Measurements from ENCODE around the gene CHI3L2. TPM values are rescaled to one million over a fixed set of nuclear protein-coding genes. Genes with fewer than 3 reads are reported as not detected.

CHI3L2 gene
- total and polyA plus RNA-seq, 10 of the 15 experiments (the other 5 are each of a cell fraction or from before 2014, with no cell fraction given): 37.1 to 508 (median 98.3) TPM

DNA sequence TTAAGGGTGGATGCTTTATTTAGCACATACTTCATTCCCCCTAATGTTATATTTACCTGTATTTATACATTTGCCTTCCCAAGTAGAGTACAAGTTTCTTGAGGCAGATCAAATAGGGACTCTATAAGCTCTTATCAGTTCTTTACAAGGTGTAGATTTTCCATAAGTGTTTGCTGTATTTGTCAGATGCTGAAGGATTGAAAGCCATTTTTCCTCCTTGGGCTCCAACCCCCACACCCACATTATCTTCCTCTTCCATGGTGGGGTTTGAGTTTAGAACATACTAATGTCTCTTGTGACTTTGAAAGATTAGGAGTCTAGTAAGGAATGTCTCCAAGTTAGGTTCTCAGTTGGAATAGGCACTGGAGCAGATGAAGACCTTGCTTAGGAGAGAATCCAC lies 2.4 kb upstream of the CHI3L2 start:
- H2AFZ ChIP-seq (ENCODE audit: control insufficient read depth, low read depth, low read length): peak overlapping the region; percentile 47
- H3K9me3 ChIP-seq (replicated peaks; ENCODE audit: control insufficient read depth, insufficient read depth, low read length): no peaks in the 10 kb centered on the region
- CTCF ChIA-PET: interaction anchor here (0.7 to 7.4 kb wide), 7 partner anchors 8 to 194 kb away, joined by 3 to 117 read pairs (median 7); no protein-coding TSS in a partner anchor
- FAIRE-seq: no peak
- intact Hi-C loops (cut with micrococcal nuclease; ENCODE audit: unreplicated experiment) (loop anchor here (10.0 kb wide), 2 partner anchors 250 to 590 kb away; partner anchors contain the start of gene C1orf162), in situ Hi-C loops (cut with MboI) (loop anchor here (5.0 to 10.0 kb wide), 2 partner anchors 167 to 540 kb away; no protein-coding TSS in a partner anchor)
- no peak overlapping the region for H3K4me3 ChIP-seq
- TF ChIP-seq CREB1 (IDR thresholded peaks at IDR 0.05; ENCODE audit: low read depth): no peak
- TF ChIP-seq NR2F1 (conservative IDR thresholded peaks at IDR 0.05): 0 out of 2 replicates have a peak, but pooled peaks have one; percentile 43
- H3K79me2 ChIP-seq (ENCODE audit: control insufficient read depth, insufficient read depth, low read length): peaks cover 15% of the 10 kb centered on the region
- H3K4me1 ChIP-seq (ENCODE audit: control insufficient read depth, insufficient read depth, low read length): peaks cover 79% of the 10 kb centered on the region
- peak overlapping the region; percentile 58; the same call in 1 of the 2 replicates for H3K4me2 ChIP-seq (ENCODE audit: control insufficient read depth, insufficient read depth)
- no TSS peak for BruUV-seq (replicated peaks)
- H3K27ac ChIP-seq (ENCODE audit: control insufficient read depth, insufficient read depth): peak overlapping the region; percentile 74
- H3K36me3 ChIP-seq (ENCODE audit: control insufficient read depth in 2 of 2, insufficient read depth in 2 of 2, low read length in 1 of 2): no peaks in the 10 kb centered on the region
- H3K9ac ChIP-seq (ENCODE audit: control insufficient read depth, insufficient read depth, low read length): peak overlapping the region; percentile 47
- ATAC-seq: no peak
- no peaks in the 10 kb centered on the region for H3K27me3 ChIP-seq (replicated peaks in 1 of 2; ENCODE audit: control insufficient read depth in 2 of 2, insufficient read depth in 2 of 2, low read length in 1 of 2)
- no peak for DNase-seq (ENCODE audit: low read depth, low spot score)
- SMC1A ChIA-PET (ENCODE audit: uncharacterized antibody, unreplicated experiment): interaction anchor here (0.8 to 5.0 kb wide), 9 partner anchors 15 to 369 kb away, joined by 3 to 40 read pairs (median 4); partner anchors contain the start of gene DENND2D
- RAD21 ChIA-PET (ENCODE audit: unreplicated experiment): interaction anchor here (1.0 to 4.1 kb wide), 8 partner anchors 10 to 544 kb away, joined by 3 to 18 read pairs (median 9); partner anchors contain the start of gene DENND2D
- no peaks in the 10 kb centered on the region for H4K20me1 ChIP-seq (ENCODE audit: control insufficient read depth, insufficient read depth)
- POLR2A ChIA-PET: no interaction called here

DNA sequence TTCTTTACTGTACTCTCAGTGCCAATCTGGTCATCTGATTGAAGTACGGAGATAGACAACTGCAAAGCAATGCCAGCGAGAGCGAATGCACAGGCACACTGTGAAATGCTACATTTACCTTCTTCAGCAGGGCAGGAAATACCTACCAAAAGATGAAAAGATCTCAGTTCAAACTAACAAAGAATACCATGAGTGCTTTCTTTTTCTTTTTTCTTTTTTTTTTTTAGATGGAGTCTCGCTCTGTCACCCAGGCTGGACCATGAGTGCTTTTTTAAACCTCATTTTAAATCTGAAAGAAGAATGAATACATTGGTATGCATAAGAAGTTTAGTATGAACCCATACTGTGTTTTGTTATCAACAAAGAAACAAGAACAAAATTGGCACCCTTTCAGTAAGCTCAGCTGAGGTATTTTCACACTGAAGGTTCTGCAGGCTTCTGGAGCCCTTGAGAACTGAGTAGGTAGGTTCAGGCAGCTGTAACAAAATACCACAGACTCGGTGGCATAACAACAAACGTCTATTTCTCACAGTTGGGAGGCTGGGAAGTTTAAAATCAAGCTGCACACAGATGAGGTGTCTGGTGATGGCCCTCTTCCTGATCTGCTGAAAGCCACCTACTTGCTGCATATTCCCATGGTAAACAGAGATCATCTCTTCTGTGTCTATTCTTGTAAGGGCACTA lies 1.7 kb upstream of the CHI3L2 start:
- POLR2A ChIA-PET: interaction anchor here (0.6 to 1.2 kb wide), 2 partner anchors 27 to 325 kb away, joined by 3 read pairs; no protein-coding TSS in a partner anchor
- H3K36me3 ChIP-seq (ENCODE audit: control insufficient read depth in 2 of 2, insufficient read depth in 2 of 2, low read length in 1 of 2): no peaks in the 10 kb centered on the region
- H3K27me3 ChIP-seq (replicated peaks in 1 of 2; ENCODE audit: control insufficient read depth in 2 of 2, insufficient read depth in 2 of 2, low read length in 1 of 2): no peaks in the 10 kb centered on the region
- peak overlapping the region; percentile 47 for H2AFZ ChIP-seq (ENCODE audit: control insufficient read depth, low read depth, low read length)
- peaks cover 71% of the 10 kb centered on the region for H3K4me1 ChIP-seq (ENCODE audit: control insufficient read depth, insufficient read depth, low read length)
- no peak for ATAC-seq
- peaks cover 17% of the 10 kb centered on the region for H3K79me2 ChIP-seq (ENCODE audit: control insufficient read depth, insufficient read depth, low read length)
- TF ChIP-seq, protein P1, sequence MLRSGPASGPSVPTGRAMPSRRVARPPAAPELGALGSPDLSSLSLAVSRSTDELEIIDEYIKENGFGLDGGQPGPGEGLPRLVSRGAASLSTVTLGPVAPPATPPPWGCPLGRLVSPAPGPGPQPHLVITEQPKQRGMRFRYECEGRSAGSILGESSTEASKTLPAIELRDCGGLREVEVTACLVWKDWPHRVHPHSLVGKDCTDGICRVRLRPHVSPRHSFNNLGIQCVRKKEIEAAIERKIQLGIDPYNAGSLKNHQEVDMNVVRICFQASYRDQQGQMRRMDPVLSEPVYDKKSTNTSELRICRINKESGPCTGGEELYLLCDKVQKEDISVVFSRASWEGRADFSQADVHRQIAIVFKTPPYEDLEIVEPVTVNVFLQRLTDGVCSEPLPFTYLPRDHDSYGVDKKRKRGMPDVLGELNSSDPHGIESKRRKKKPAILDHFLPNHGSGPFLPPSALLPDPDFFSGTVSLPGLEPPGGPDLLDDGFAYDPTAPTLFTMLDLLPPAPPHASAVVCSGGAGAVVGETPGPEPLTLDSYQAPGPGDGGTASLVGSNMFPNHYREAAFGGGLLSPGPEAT (IDR thresholded peaks at IDR 0.05; ENCODE audit: low read depth): no peak
- TF ChIP-seq POLR2A (IDR thresholded peaks at IDR 0.05; ENCODE audit: low read depth, low read length): 0 out of 2 replicates have a peak, but pooled peaks have one; percentile 19
- in situ Hi-C loops (cut with MboI): loop anchor here (5.0 to 10.0 kb wide), 2 partner anchors 166 to 539 kb away; no protein-coding TSS in a partner anchor
- peak overlapping the region; percentile 74 for H3K27ac ChIP-seq (ENCODE audit: control insufficient read depth, insufficient read depth)
- WGBS (ENCODE audit: insufficient coverage, insufficient replicate concordance, low lambda C conversion rate, missing lambda C conversion rate): 37% methylated on average over 6 of the region's 6 CpGs
- no TSS peak for BruUV-seq (replicated peaks)
- no peak overlapping the region for H3K4me3 ChIP-seq
- SMC1A ChIA-PET (ENCODE audit: uncharacterized antibody, unreplicated experiment): interaction anchor here (0.8 to 5.0 kb wide), 8 partner anchors 26 to 368 kb away, joined by 3 to 40 read pairs (median 4); partner anchors contain the start of gene DENND2D
- no peaks in the 10 kb centered on the region for H4K20me1 ChIP-seq (ENCODE audit: control insufficient read depth, insufficient read depth)
- FAIRE-seq: no peak
- H3K9me3 ChIP-seq (replicated peaks; ENCODE audit: control insufficient read depth, insufficient read depth, low read length): no peaks in the 10 kb centered on the region
- intact Hi-C loops (cut with micrococcal nuclease; ENCODE audit: unreplicated experiment): loop anchor here (10.0 kb wide), 2 partner anchors 249 to 591 kb away; partner anchors contain the start of gene C1orf162
- peak overlapping the region; percentile 58 for H3K4me2 ChIP-seq (ENCODE audit: control insufficient read depth, insufficient read depth)
- H3K9ac ChIP-seq (ENCODE audit: control insufficient read depth, insufficient read depth, low read length): peak overlapping the region; percentile 47
- DNase-seq (ENCODE audit: low read depth, low spot score): no peak
- RAD21 ChIA-PET (ENCODE audit: unreplicated experiment): interaction anchor here (0.7 to 4.1 kb wide), 8 partner anchors 11 to 543 kb away, joined by 3 to 18 read pairs (median 9); partner anchors contain the start of genes DENND2D and WDR77
- CTCF ChIA-PET: interaction anchor here (1.0 to 7.4 kb wide), 7 partner anchors 9 to 543 kb away, joined by 3 to 117 read pairs (median 7); no protein-coding TSS in a partner anchor

Measured in GM12878 (cell line).